GM12872 (cell line): ENCODE results near the gene GSS.

Experiments
- CTCF ChIP-seq: IDR thresholded peaks from 3 replicates; pipeline ENCODE4 v1.5.1; 2011; ENCODE audit warnings: low read depth, mild to moderate bottlenecking, low read length, moderate library complexity; ENCODE audit not compliant: insufficient read depth

Gene GSS

GRCh38 chr20:34985461-34986310, 30.1 kb upstream of the GSS start:
- no peak for TF ChIP-seq CTCF

- TF ChIP-seq CTCF: no peak
Observed at GRCh38 chr20:34984756-34985261, 29.2 kb upstream of the GSS start.

GRCh38 chr20:34983995-34984735, 28.6 kb upstream of the GSS start:
- no peak for TF ChIP-seq CTCF

GRCh38 chr20:34983089-34983820, 27.6 kb upstream of the GSS start:
- TF ChIP-seq CTCF: no peak

- no peak for TF ChIP-seq CTCF
Observed at GRCh38 chr20:34982270-34983088, 26.9 kb upstream of the GSS start.

- no peak for TF ChIP-seq CTCF
Observed at GRCh38 chr20:34980543-34981233, 25.1 kb upstream of the GSS start.
